Effector CD4-positive, alpha-beta T cell (primary cell): Measurements from ENCODE around the gene B3GALT2.
"Not testable (repeated sequence)": the region's sequence is repeated elsewhere in the genome, so short reads cannot be mapped to it uniquely, and the experiment has no call there.

Source experiments
- DNase-seq: peaks from one replicate; pipeline ENCODE4 v3.0.0-alpha.2; 2020
- total RNA-seq: gene quantifications from one replicate; lab custom pipeline; 2026; lab: John Stamatoyannopoulos, UW

B3GALT2 gene, protein sequence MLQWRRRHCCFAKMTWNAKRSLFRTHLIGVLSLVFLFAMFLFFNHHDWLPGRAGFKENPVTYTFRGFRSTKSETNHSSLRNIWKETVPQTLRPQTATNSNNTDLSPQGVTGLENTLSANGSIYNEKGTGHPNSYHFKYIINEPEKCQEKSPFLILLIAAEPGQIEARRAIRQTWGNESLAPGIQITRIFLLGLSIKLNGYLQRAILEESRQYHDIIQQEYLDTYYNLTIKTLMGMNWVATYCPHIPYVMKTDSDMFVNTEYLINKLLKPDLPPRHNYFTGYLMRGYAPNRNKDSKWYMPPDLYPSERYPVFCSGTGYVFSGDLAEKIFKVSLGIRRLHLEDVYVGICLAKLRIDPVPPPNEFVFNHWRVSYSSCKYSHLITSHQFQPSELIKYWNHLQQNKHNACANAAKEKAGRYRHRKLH
- 1.1 reads per million for total RNA-seq

DNA sequence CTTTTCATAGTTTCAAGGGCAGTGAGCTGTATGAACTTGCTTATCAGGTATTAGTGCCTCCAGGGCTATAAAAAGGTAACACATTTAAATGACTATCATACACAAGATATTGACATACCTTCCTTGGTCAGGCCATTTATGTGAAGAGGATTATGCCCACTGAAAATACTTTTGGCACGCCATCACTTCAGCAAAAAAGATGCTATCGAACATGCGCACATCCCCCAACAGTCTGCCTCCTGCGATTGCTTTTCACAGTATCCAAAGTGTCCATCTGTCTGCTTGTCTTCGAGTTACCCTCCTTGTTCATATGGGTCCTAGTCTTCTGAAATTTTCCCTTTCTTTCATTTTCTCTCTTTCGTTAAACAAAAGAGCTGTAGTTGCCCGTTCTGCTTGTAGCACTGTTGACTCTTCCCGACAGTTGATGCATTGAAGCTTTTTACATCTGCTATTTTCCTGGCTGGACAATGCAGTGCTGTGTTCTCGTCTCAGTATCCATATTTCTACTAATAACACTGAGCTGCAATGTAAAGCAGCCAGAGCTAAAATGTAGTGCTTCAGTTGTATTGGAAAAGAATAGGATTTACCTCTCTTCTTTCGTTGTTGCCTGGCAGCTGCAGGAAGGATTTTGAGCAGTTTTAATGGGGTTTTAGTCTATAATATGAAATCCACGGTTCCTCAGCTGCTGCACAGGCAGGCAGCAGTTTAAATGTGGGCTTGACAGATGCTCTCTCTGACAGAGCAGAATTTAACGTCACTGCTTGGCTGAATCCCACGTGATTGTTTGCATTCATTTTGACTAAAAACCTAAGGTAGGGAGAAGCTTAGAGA lies at the start of gene B3GALT2:
TSS of gene B3GALT2 (minus strand) at position 713 of the 831 bp plus-strand sequence. CDS start 5,051 bp downstream, outside the sequence.
- no peak for DNase-seq

DNA sequence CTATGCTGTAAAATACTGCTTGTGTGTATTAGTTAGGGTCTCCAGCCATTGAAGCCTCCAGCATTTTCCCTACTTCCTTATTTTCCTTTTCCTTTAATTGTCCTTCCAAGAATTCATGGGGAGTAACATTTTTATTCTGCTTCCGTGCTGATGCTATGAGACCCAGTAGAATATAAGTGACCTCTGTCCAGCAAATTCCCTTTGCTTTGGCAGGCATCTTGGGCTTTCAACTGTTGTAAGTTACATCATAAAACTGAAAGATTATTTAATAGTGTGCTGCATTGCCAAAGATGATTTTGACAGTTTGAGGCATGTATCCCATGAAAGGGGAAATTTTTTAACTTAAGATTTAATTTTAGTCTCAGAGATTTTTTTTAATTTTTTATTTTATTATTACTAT lies 48.1 kb upstream of the B3GALT2 start:
- no peak for DNase-seq

DNA sequence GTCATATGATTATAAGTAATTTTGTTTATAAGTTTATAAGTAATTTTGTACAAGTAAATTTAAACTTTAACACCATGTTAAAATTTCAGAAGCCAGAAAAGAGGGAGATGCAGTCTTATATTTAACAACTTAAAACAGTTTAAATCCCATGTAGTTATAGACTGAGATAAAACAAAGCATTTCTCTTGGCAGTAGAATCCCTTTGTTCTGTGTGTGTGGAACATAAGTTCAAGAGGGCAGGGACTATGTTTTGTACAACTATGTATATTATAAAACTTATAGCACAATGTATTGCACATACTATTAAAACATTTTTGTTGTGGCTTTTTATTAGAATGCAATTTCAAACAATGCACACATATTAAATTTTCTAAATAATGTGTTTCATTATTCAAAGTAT lies 44.7 kb upstream of the B3GALT2 start:
- not testable (repeated sequence) for DNase-seq

DNA sequence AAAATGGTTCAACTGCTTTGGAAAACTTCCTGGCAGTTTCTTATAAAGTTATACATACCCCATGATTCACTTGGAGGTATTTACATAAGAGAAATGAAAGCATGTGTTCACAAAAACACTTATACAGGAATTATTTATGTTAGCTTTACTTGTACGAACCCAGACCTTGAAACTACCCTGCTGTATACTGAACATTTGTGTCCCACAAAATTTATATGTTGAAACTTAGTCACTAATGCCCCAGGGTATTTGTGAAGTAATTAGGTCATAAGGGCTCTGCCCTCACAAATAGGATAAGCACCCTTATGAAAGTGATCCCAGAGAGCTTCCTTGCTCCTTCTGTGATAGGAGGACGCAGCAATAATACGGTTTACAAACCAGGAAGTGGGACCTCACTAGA lies 42.7 kb upstream of the B3GALT2 start:
- no peak for DNase-seq

DNA sequence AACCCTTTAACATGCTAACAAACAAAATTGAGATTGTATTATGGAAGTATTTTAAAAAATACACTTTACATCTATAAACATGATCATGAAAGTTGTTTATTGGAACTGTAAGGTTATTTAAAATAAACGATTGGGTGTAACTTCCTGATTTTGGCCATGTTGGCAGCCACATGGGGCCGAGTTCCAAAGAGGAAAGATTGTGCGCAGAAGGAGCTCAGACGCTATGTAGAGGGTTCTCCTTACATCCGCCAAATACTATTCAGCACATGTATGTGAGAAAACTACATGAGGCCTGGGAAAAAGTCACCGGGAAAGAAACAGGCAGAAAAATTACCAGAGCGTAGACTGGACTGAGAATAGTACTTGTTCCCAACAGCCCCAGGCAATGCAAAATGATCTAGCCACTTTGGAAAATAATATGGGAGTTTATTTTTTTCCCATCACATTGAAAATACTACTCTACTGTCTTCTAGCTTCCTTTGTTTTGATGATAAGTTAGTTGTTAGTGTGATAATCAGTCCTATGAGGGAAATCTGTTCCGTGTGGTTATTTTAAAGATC lies 35.7 kb upstream of the B3GALT2 start:
- DNase-seq, result no peak

DNA sequence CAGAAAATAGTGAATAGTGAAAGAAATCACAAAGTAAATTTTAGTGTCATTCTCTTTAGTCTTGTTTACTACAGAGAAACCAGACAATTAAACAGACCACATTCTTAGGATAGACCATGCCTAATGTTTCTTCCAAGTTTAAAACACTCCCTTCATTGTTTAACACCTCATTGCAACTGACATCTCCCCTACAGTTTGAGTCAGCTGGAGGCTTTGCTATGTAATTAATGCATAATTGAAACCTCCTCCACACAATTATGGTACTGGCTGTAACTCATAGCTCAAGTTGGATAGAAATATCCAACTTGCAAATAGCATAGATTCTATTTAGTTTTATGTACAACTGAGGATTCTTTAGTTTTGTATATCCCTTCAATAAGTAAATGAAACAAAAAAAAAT lies 35.2 kb upstream of the B3GALT2 start:
- DNase-seq, result no peak

DNA sequence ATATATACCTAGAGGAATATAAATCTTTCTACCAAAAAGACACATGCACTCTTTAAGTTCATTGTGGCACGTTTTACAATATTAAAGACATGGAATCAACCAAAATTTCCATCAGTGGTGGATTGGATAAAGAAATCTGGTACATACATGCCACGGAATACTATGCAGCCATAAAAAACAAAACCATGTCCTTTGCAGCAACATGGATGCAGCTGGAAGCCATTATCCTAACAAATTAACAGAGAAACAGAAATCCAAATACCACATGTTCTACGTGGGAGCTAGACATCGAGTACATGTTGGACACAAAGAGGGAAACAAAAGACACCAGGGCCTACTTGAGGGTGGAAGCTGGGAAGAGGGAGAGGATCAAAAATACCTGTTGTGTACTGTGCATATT lies 33.0 kb upstream of the B3GALT2 start:
- DNase-seq, result no peak

DNA sequence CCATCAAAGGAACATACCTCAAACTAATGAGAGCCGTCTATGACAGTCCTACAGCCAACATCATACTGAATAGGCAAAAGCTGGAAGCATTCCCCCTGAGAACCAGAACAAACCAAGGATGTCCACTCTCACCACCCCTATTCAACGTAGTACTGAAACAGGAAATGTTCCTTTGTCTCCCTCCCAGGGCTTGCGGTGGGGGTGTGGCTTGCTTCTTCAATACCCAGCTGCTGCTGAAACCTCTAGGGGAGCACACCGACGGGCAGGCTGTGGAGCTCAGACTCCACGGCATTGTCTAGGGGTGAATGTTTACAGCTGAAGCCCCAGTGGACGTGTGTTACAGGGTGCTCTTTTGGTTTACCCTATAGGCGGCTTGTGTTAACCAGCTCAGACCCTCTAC lies 30.5 kb upstream of the B3GALT2 start:
- no peak for DNase-seq

DNA sequence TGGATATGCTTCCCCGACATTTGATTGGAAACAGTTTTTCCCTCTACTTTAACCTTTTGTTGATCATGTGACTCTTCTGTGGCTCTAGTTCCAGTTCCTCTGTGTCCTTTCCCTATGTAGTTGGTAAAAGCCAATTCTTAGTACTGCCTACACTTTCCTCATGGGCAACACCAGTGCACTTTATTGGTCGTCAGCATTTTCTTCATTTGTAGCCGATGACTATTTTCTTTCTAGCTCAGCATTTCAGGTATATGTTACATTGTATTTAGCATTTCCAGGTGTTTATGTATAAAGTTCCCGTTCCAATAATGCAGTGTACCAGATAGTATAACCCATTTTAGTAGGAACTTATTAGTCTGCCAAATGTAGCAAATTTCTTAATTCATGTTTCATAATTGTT lies 27.6 kb upstream of the B3GALT2 start:
- no peak for DNase-seq

DNA sequence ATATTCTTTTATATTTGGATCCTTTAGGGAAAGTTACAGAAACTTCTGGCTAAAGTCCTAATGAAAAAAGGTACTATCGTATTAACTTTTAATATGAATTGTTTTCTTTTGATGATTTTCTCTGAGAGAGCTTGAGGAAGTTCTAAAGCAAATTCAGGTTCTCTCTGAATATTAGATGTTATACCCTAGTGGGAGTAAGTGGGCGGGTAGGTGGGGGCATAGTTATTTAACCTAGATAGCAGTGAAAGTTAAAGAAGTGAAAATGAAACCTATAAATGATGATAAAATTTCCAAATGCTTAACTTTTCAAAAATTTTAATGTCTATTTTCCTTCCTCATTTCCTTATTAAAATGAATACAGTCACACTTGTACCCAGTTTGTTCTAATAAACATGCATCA lies 26.2 kb upstream of the B3GALT2 start:
- DNase-seq, result no peak

DNA sequence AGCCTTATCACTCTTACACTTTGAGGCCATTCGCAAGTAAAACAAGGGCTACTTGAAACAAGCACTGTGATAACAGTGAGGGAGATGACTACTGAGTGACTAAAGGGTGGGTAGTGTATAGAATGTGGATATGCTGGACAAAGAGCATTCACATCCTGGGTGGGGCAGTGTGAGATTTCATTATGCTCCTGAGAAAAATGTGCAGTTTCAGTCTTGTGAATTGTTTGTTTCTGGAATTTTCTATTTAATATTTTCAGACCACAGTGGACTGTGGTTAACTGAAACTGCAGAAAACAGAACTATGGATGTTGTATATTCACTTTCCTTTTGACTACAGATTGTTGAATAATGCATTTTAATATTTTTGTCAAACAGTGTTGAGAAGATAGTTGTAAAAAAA lies 25.1 kb upstream of the B3GALT2 start:
- DNase-seq, result no peak

DNA sequence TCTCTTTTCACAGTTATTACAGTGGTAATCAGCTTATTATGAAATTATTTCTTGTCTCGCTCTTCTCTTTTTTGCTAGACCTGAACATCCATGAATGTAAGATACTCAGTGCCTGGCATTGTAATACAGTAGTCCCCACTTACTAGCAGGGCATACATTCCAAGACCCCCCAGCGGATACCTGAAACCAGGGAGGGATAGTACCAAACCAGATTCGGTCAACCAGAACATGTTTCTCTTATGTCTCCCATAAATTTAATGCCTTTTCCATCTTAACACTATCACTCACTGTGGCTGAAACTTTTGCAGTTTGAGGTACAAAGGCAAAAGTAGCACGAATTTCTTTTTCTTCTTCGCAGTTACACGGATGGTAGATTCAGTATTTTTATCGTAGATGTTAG lies 24.6 kb upstream of the B3GALT2 start:
- DNase-seq, result no peak

DNA sequence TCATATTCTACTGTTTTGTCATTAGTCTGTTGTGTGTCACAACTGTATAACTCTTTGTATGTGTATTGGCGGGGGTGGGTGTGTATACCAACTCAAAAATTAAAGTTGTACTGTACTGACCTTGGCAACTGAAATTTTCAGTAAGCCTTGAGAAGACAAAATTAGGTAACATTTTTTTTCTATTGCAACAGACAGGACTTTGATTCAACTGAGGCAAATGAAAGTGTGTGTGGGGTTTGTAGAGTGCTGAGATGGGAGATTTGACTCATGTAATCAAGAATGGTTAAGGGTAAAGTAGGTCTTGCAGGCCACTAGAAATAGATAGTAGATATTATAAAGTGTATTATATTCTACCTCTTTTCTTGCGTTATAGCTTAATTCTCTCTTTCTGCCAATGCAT lies 14.6 kb upstream of the B3GALT2 start:
- no peak for DNase-seq

DNA sequence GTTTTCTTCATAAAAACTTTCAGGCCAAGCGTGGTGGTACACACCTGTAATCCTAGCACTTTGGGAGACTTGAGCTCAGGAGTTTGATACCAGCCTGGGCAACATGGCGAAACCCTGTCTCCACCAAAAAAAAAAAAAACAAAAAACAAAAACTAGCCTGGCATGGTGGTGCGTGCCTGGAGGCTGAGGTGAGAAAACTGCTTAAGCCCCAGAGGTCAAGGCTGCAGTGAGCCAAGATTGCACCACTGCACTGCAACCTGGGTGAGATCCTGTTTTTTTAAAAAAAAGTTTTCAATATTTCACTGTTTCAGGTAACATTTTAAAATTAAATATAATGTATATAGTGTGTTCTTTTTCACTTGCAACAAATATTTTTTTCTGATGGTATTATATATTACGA lies 13.5 kb upstream of the B3GALT2 start:
- no peak for DNase-seq

DNA sequence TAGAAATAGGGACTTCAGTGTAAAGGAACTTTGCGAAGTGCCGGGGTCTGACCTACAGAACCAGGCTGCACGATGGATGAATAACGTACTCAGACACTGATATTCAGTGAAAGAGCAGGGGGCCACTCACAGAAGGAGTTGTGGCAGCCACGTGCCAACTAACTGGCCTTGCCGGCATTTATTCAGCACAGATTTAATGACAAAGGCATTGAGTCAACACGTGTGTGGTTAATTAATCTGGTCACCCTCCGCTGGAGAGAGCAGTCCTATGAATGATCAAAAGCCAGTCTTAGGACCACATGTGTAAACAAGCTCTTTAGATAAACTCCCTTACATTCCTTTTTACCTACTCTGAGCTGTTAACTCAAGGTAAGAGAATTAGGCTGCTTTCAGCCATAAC lies 6.2 kb upstream of the B3GALT2 start:
- no peak for DNase-seq

DNA sequence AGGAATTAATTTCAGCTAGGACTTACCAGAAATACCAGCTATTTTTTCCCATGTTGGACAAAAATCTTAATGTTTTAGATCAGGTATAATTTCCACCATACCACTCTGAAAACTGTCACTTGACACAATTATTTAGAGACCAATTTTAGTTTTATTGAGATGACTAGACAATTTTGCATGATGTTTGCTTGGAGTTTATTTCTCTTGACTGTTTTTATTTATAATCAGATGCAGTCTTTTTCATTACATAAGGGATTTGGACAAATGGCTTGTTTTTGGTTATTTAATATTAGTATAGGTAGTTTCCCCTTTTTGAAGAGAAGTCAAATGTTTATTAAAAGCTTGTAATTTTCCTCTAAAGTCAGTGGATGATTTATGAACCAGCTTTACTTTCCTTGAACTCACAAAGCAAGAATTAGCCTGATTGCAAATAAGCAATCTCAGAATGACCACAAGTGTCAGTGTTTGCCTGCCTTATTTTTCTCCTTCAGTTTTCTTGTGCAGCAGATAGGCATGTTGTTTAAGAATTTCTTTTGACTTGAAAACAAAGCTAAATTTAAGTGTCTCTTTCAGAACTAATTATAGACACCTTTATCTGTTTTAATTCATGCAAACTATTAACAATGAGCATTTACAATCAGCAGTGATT lies 3.8 kb upstream of the B3GALT2 start:
- DNase-seq, result no peak

DNA sequence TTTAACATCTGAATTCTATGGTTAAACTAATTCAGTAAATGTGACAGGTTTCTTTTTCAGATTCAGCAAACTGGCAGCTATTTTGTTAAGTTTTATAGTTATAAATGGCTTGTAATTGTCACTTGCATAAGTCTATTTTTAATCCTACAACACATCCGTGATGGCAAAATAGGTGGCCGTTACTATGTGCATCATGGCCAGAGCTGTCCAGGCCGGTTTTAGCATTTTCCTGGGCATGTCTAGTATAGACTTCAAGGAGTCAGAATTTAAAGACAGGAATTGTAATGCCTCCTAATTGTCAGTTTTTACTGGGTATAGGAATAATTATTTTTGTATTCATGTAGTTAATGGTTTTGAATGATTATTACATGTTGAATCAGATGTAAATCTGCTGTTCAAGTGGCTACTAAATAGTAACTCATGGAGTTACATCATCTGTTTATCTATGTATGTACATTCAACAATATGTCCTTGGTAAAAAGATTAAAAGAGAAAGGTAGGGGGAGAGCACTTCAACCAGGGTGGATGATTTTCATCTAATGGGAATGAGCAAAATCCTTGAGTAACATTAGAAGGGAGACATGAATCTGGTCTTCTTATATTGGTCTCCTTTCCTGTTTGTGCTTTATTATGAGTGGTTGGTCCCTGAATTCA lies 3.2 kb upstream of the B3GALT2 start:
- no peak for DNase-seq

DNA sequence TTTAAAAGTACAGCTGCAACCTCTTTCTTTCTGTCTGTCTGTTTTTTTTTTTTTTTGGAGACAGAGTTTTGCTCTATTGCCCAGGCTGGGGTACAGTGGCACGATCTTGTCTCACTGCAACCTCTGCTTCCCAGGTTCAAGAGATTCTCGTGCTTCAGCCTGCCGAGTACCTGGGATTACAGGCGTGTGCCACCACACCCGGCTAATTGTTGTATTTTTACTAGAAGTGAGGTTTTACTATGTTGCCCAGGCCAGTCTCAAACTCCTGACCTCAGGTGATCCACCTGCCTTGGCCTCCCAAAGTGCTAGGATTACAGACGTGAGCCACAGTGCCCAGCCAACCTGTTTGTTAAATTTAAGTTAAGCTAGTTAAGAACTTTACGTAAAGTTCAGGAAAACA lies 2.5 kb upstream of the B3GALT2 start:
- DNase-seq, result not testable (repeated sequence)

DNA sequence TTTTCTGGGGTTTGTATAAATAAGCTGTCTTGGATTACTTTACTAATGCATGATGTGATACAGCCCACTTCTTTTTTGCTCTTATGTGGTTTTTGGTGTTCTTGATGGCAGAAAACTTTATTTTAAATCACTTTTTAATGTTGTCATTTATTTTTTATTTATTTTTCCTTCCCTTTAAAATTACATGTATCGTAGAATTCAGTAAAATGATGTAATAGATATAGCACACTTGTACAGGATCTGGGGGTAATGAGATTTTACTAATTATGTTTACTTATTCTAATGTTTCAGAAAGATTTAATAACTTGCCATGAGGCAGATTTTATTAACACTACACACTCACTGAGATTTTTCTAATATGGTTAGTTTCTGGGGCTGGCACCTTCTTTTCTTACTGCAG lies 701 bp upstream of the B3GALT2 start:
- DNase-seq, result no peak

DNA sequence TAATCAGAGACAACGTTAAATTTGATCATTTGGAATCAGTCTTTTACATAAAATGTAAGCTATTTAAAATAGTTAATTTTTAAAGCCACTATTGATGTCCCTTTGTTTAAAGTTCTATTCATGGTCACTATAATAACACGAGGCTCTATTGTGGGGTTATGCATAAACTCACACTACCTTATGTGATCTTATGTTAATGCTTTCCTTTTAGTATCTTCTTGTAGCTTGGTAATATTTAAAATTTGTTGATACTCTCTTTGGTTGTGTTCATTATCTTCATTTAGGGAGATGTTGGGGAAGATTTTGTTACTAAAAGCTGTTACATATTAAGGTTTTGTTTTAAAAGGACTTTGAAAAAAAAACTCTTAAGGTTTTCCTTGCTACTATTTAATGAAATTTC lies 1.2 kb downstream of the B3GALT2 start:
- DNase-seq, result no peak

DNA sequence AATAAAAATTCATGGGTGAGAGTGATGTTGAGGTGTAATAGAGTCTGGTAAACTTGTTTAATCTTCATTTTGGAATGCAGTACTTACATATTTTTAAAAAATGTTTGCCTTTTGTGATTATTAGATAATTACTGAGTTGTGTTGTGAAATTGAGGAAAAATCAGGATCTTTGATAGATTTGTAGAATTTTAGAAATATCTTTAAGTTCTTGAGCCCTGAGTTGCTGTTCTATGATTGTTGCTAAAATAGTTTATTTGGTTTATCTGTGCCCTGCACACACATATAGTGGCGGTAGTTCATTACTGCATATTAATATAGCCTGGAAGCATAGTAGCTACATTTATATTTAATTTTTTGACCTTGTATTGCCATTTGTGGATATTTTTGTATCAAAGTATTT lies 1.6 kb downstream of the B3GALT2 start:
- DNase-seq, result no peak

DNA sequence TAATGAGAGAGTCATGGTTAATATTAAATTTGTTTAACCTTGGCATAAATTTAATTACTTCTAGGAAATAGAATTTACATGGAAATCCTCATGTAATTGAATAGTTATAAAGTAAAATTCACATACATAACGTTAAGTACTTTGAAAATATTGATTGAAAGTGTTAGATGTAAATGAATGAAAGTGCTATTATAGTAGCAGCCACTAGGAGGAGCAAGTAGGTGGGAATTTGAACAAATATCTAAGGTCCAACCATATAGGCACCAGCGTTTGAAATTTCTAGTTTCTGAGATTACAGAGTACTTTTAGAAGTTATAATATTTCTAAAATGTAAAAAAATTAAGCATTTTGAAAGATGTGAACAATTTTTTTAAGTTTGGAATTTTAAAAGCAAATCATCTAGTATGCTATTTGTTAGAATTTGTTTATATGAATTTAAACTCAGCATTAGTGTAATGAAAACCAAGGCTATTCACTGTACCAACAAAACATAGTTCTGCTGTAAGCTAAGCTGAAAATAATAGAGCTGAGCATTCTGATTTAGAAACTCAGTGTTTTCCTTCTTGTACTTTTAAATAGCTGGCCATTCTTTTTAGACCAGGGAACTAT lies 3.3 kb downstream of the B3GALT2 start:
- peak; percentile 4 for DNase-seq
